ENCODE results near the gene TECR. TPM values are rescaled to one million over a fixed set of nuclear protein-coding genes. Genes with fewer than 3 reads are reported as not detected.
A peak's percentile ranks its signal among the peaks of the same experiment; 100 is the strongest.

TECR gene
- polyA plus RNA-seq, 3 donors, result 59.8 to 79.6 (median 76.7) TPM

DNA sequence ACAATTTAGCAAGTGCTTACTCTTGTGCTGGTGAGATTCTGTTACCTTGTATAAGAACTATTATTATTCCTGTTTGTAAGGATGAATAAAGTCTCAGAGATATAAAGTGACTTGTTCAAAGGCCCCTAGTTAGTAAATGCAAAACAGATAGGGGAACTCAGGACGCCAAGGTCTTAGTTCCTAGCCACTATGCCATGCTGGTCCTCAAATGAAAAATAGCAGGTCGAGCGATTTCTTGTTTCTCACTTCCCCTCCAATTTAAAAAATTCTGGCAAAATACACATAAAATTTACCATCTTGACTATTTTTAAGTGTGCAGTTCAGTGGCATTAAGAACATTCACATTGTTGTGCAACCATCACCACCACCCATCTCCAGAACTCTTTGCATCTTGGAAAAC, 1.1 kb downstream of the TECR start:
- H3K4me1 ChIP-seq (ENCODE audit: control insufficient read depth in 1 of 2, insufficient read depth in 2 of 2, low read length in 2 of 2), result peaks cover 32 to 34% of the 10 kb centered on the region in 2 donors
- peaks cover 50% of the 10 kb centered on the region for H3K79me2 ChIP-seq (ENCODE audit: insufficient read depth, low read length)
- 0% methylated on average over 2 of the region's 3 CpGs for WGBS (ENCODE audit: insufficient coverage)
- peak overlapping the region in 2 of 3 experiments; percentile 88 to 93 for H3K4me3 ChIP-seq (replicated peaks in 1 of 3; ENCODE audit: low read depth in 2 of 3, low read length in 3 of 3)
- intact Hi-C loops (cut with micrococcal nuclease), result loop anchor here in 1 of 2 donors (5.0 kb wide), 1 partner anchor 33 kb away; the partner anchor contains the start of gene GIPC1
- H3K9ac ChIP-seq (ENCODE audit: insufficient read depth, low read length, poor library complexity, severe bottlenecking), result no peak overlapping the region
- TF ChIP-seq, protein P1, sequence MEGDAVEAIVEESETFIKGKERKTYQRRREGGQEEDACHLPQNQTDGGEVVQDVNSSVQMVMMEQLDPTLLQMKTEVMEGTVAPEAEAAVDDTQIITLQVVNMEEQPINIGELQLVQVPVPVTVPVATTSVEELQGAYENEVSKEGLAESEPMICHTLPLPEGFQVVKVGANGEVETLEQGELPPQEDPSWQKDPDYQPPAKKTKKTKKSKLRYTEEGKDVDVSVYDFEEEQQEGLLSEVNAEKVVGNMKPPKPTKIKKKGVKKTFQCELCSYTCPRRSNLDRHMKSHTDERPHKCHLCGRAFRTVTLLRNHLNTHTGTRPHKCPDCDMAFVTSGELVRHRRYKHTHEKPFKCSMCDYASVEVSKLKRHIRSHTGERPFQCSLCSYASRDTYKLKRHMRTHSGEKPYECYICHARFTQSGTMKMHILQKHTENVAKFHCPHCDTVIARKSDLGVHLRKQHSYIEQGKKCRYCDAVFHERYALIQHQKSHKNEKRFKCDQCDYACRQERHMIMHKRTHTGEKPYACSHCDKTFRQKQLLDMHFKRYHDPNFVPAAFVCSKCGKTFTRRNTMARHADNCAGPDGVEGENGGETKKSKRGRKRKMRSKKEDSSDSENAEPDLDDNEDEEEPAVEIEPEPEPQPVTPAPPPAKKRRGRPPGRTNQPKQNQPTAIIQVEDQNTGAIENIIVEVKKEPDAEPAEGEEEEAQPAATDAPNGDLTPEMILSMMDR (IDR thresholded peaks at IDR 0.05), result no peak
- no peaks in the 10 kb centered on the region for H3K27me3 ChIP-seq (ENCODE audit: control insufficient read depth in 2 of 2, insufficient read depth in 2 of 2, low read length in 2 of 2)
- H2AFZ ChIP-seq (ENCODE audit: insufficient read depth, low read depth, low read length, poor library complexity, severe bottlenecking), result peak overlapping the region; percentile 87
- H3K4me2 ChIP-seq (replicated peaks; ENCODE audit: extremely low read depth, low read length, poor library complexity, severe bottlenecking), result peak overlapping the region; percentile 99
- peaks cover 2 to 7% of the 10 kb centered on the region in 2 donors for H3K36me3 Mint-ChIP-seq
- H3K4me3 Mint-ChIP-seq, result peak overlapping the region in 1 of 2 donors; percentile 87
- H3K4me1 Mint-ChIP-seq, result peaks cover 28% of the 10 kb centered on the region
- no peak for DNase-seq
- H3K27ac ChIP-seq (ENCODE audit: low read depth in 1 of 2, low read length in 2 of 2), result peak overlapping the region in 1 of 2 donors; percentile 77
- peak overlapping the region; percentile 62 to 98 (median 85) for H3K27ac Mint-ChIP-seq
- H3K36me3 ChIP-seq (replicated peaks in 1 of 2; ENCODE audit: control insufficient read depth in 1 of 2, insufficient read depth in 2 of 2, low read length in 2 of 2), result peaks cover 0 to 2% of the 10 kb centered on the region in 2 donors
- peaks cover 0 to 4% (median 0%) of the 10 kb centered on the region in 7 donors for H3K9me3 Mint-ChIP-seq
- H4K20me1 ChIP-seq (ENCODE audit: insufficient read depth, low read length), result no peaks in the 10 kb centered on the region
- no peaks in the 10 kb centered on the region for H3K9me3 ChIP-seq (replicated peaks in 1 of 2; ENCODE audit: control insufficient read depth in 1 of 2, insufficient read depth in 1 of 2, low read length in 2 of 2)
- no peaks in the 10 kb centered on the region for H3K27me3 Mint-ChIP-seq (ENCODE audit: low read depth in 3 of 3)

DNA sequence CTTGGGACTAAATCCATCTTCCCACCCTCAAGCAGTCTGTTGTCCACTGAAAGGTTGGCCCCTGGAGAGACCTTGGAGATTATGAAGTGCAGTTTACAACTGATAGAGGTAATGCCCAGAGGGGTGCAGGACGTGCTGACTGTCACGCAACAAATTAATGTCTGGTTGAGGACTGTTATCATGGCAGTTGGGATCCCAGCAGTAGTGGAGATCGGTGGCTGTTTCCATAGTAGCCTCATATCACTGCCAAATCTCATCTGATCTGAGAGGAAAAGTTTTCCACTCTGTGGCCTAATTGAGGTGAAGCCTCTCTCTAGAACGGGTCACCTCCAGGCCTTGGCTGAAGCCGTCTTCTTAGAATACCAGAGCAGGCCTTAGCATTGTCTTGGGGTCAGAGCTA, 4.1 kb downstream of the TECR start:
- Mint-ChIP-seq H3K4me1 (peaks cover 37% of the 10 kb centered on the region), H3K9me3 (peaks cover 0 to 3% (median 0%) of the 10 kb centered on the region in 7 donors), H3K36me3 (peaks cover 2 to 7% of the 10 kb centered on the region in 2 donors), H3K27me3 (ENCODE audit: low read depth in 3 of 3) (no peaks in the 10 kb centered on the region), H3K27ac (peak overlapping the region in 3 of 7 donors; percentile 21 to 62 (median 25)), H3K4me3 (no peak overlapping the region)
- TF ChIP-seq, protein P1 (IDR thresholded peaks at IDR 0.05), result no peak
- WGBS (ENCODE audit: insufficient coverage), result 100% methylated on average over 2 of the region's 5 CpGs
- intact Hi-C loops (cut with micrococcal nuclease), result loop anchor here in 1 of 2 donors (5.0 kb wide), 1 partner anchor 36 kb away; the partner anchor contains the start of gene GIPC1
- Histone ChIP-seq H4K20me1 (ENCODE audit: insufficient read depth, low read length) (peaks cover 5% of the 10 kb centered on the region), H3K36me3 (replicated peaks in 1 of 2; ENCODE audit: control insufficient read depth in 1 of 2, insufficient read depth in 2 of 2, low read length in 2 of 2) (peaks cover 0 to 2% of the 10 kb centered on the region in 2 donors), H3K79me2 (ENCODE audit: insufficient read depth, low read length) (peaks cover 66% of the 10 kb centered on the region), H3K27ac (ENCODE audit: low read depth in 1 of 2, low read length in 2 of 2) (no peak overlapping the region), H2AFZ (ENCODE audit: insufficient read depth, low read depth, low read length, poor library complexity, severe bottlenecking) (no peak overlapping the region), H3K9ac (ENCODE audit: insufficient read depth, low read length, poor library complexity, severe bottlenecking) (no peak overlapping the region), H3K4me1 (ENCODE audit: control insufficient read depth in 1 of 2, insufficient read depth in 2 of 2, low read length in 2 of 2) (peaks cover 35 to 37% of the 10 kb centered on the region in 2 donors), H3K4me3 (replicated peaks in 1 of 3; ENCODE audit: low read depth in 2 of 3, low read length in 3 of 3) (no peak overlapping the region), H3K27me3 (ENCODE audit: control insufficient read depth in 2 of 2, insufficient read depth in 2 of 2, low read length in 2 of 2) (no peaks in the 10 kb centered on the region), H3K9me3 (replicated peaks in 1 of 2; ENCODE audit: control insufficient read depth in 1 of 2, insufficient read depth in 1 of 2, low read length in 2 of 2) (no peaks in the 10 kb centered on the region), H3K4me2 (replicated peaks; ENCODE audit: extremely low read depth, low read length, poor library complexity, severe bottlenecking) (no peak overlapping the region)
- no peak for DNase-seq

Data from CD14-positive monocyte (primary cell).